SU-DHL-6 (cell line): ENCODE data around the gene DYNC2H1.

Experiments used
- H2AFZ ChIP-seq: fragments of 200-600 bp; sonication (generic); 2 replicates; pipeline ENCODE4 v1.6.1; 2014; ENCODE audit warnings: low read depth, mild to moderate bottlenecking, moderate library complexity, mixed read lengths, antibody characterized with exemption, low read length; ENCODE audit not compliant: severe bottlenecking
- H3F3A ChIP-seq: fragments of 200-600 bp; shearing (Covaris generic); 2 replicates; pipeline ENCODE4 v1.6.0; 2016; ENCODE audit warnings: antibody characterized with exemption, mild to moderate bottlenecking; ENCODE audit not compliant: insufficient read depth
- H3K27ac ChIP-seq: fragments of 200-600 bp; sonication (generic); 2 replicates; pipeline ENCODE4 v1.5.1; 2016; ENCODE audit warnings: low read depth, mild to moderate bottlenecking, low read length, moderate library complexity, mixed read lengths
- H3K27me3 ChIP-seq: fragments of 200-600 bp; sonication (generic), shearing (Covaris generic); 2 replicates; pipeline ENCODE4 v1.6.0; 2014; ENCODE audit warnings: mild to moderate bottlenecking, low read length
- H3K36me3 ChIP-seq: fragments of 200-600 bp; sonication (generic); 2 replicates; pipeline ENCODE4 v1.6.1; 2014; ENCODE audit warnings: mild to moderate bottlenecking, low read length, mixed read lengths
- H3K4me2 ChIP-seq: fragments of 300-600, 200-600 bp; shearing (Covaris generic), sonication (generic); 2 replicates; pipeline ENCODE4 v1.6.0; 2014; ENCODE audit warnings: low read length, low read depth, mild to moderate bottlenecking; ENCODE audit not compliant: poor library complexity, severe bottlenecking
- H3K4me3 ChIP-seq: fragments of 200-600 bp; sonication (generic); 2 replicates; pipeline ENCODE4 v1.5.1; 2014; ENCODE audit warnings: antibody characterized with exemption, low read length, mild to moderate bottlenecking, mixed read lengths; ENCODE audit not compliant: insufficient read depth, poor library complexity, severe bottlenecking
- H3K79me2 ChIP-seq: fragments of 200-600 bp; sonication (generic); 2 replicates; pipeline ENCODE4 v1.6.1; 2014; ENCODE audit warnings: mild to moderate bottlenecking, low read length, moderate library complexity; ENCODE audit not compliant: insufficient read depth
- H3K9ac ChIP-seq: fragments of 200-600 bp; sonication (generic); 2 replicates; pipeline ENCODE4 v1.7.0; 2014; ENCODE audit warnings: mild to moderate bottlenecking, low read length
- H3K9me2 ChIP-seq: fragments of 200-600 bp; sonication (generic); replicated peaks from 2 replicates; pipeline ENCODE4 v1.6.1; 2014; ENCODE audit warnings: low read length; ENCODE audit not compliant: insufficient read depth
- H3K9me3 ChIP-seq: fragments of 200-600 bp; sonication (generic); 2 replicates; pipeline ENCODE4 v1.6.1; 2014; ENCODE audit warnings: low read length, mixed read lengths; ENCODE audit not compliant: insufficient read depth
- H4K20me1 ChIP-seq: fragments of 200-600 bp; sonication (generic); 2 replicates; pipeline ENCODE4 v1.6.1; 2014; ENCODE audit warnings: low read depth, mild to moderate bottlenecking, antibody characterized with exemption, low read length, moderate library complexity, mixed read lengths
- EZH2phosphoT487 ChIP-seq: fragments of 200-600 bp; sonication (generic), shearing (Covaris generic); conservative IDR thresholded peaks from 2 replicates; pipeline ENCODE4 v1.6.1; 2018; ENCODE audit warnings: mild to moderate bottlenecking, antibody characterized with exemption, low read length, moderate library complexity, mixed read lengths
- TF ChIP-seq, protein P1 (sequence below): fragments of 200-600 bp; sonication (generic); IDR thresholded peaks from one replicate; pipeline ENCODE4 v1.5.1; 2017; ENCODE audit warnings: antibody characterized with exemption, mild to moderate bottlenecking, low read length, moderate library complexity; ENCODE audit not compliant: insufficient read depth, poor library complexity, severe bottlenecking

The DYNC2H1 gene

DNA sequence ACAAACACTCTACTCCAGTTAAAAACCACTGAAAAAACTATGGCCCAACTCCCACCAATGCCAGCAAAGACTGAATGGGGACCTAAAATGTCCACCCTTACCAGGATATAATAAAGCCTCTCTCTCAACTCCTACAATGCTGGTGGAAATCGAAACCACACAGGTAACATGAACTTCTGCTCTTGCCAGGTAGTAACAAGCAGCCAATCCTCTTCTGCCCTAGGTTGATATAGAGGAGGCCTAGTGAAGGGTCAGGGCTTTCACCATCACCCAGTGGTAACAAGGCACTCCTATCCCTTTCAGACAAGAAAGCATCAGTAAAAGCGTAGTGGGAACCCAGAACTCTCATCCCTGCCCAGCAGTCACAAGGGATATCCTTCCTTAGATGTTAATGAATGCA is 39.9 kb upstream of the DYNC2H1 start:
- H3K27me3 ChIP-seq = no peaks in the 10 kb centered on the region
- H3K36me3 ChIP-seq = peaks cover 49% of the 10 kb centered on the region
- H2AFZ ChIP-seq = no peak overlapping the region
- H3K27ac ChIP-seq = no peak overlapping the region
- H3K9me3 ChIP-seq = no peaks in the 10 kb centered on the region
- peaks cover 4% of the 10 kb centered on the region; the same call in 1 of the 2 replicates for H3F3A ChIP-seq
- no peak overlapping the region for H3K4me3 ChIP-seq
- H3K4me2 ChIP-seq = no peak overlapping the region
- H3K9ac ChIP-seq = no peak overlapping the region
- peaks cover 22% of the 10 kb centered on the region for H4K20me1 ChIP-seq
- H3K79me2 ChIP-seq = peaks cover 51% of the 10 kb centered on the region
- no peak for TF ChIP-seq EZH2phosphoT487
- TF ChIP-seq, protein P1, sequence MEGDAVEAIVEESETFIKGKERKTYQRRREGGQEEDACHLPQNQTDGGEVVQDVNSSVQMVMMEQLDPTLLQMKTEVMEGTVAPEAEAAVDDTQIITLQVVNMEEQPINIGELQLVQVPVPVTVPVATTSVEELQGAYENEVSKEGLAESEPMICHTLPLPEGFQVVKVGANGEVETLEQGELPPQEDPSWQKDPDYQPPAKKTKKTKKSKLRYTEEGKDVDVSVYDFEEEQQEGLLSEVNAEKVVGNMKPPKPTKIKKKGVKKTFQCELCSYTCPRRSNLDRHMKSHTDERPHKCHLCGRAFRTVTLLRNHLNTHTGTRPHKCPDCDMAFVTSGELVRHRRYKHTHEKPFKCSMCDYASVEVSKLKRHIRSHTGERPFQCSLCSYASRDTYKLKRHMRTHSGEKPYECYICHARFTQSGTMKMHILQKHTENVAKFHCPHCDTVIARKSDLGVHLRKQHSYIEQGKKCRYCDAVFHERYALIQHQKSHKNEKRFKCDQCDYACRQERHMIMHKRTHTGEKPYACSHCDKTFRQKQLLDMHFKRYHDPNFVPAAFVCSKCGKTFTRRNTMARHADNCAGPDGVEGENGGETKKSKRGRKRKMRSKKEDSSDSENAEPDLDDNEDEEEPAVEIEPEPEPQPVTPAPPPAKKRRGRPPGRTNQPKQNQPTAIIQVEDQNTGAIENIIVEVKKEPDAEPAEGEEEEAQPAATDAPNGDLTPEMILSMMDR = no peak
- H3K9me2 ChIP-seq = no peaks in the 10 kb centered on the region

DNA sequence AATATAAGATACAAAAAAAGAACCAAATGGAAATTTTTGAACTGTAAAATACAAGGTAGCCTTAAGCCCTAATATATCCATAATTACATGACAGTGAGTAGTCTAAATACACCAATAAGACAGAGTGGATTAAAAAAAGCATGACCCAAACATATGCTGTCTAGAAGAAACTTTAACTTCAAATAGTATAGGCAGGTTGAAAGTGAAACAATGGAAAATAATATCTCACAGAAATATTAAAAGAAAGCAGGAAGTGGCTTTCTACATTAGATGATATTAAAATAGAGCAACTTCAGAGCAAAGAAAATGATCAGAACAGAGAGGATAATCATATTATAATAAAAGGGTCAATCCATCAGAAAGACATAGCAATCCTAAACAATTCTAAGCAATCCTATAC is 39.1 kb upstream of the DYNC2H1 start:
- Histone ChIP-seq H4K20me1 (peaks cover 22% of the 10 kb centered on the region), H3F3A (peaks cover 4% of the 10 kb centered on the region; the same call in 1 of the 2 replicates), H3K9ac (no peak overlapping the region), H2AFZ (no peak overlapping the region), H3K9me3 (no peaks in the 10 kb centered on the region), H3K9me2 (no peaks in the 10 kb centered on the region), H3K79me2 (peaks cover 51% of the 10 kb centered on the region), H3K36me3 (peaks cover 44% of the 10 kb centered on the region), H3K27ac (peak overlapping the region; percentile 34; the same call in 1 of the 2 replicates), H3K27me3 (no peaks in the 10 kb centered on the region), H3K4me2 (peak overlapping the region; percentile 53), H3K4me3 (no peak overlapping the region)
- no peak for TF ChIP-seq EZH2phosphoT487
- TF ChIP-seq, protein P1 = no peak

DNA sequence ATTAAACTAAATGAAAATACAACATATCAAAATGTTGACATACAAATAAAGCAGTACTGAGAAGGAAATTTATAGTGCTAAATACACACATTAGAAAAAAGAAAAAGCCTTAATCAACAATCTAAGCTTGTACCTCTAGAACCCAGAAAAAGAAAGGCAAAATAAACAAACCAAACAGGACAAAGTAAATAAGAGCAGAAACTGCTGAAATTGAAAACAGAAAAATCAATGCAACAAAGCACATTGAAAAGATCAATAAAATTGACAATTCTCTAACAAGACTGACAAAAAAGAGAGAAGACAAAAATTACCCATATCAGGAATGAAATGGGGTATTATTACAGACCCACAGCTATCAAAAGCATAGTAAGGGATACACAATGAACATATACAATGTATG is 38.2 kb upstream of the DYNC2H1 start:
- Histone ChIP-seq H3K27ac (peak overlapping the region; percentile 34; the same call in 1 of the 2 replicates), H2AFZ (no peak overlapping the region), H3K9me2 (no peaks in the 10 kb centered on the region), H3K4me3 (no peak overlapping the region), H3K36me3 (peaks cover 37% of the 10 kb centered on the region), H3K9me3 (no peaks in the 10 kb centered on the region), H3K27me3 (no peaks in the 10 kb centered on the region), H4K20me1 (peaks cover 22% of the 10 kb centered on the region), H3F3A (peaks cover 7% of the 10 kb centered on the region; the same call in 1 of the 2 replicates), H3K79me2 (peaks cover 54% of the 10 kb centered on the region), H3K9ac (no peak overlapping the region), H3K4me2 (peak overlapping the region; percentile 53)
- TF ChIP-seq, protein P1 = no peak
- TF ChIP-seq EZH2phosphoT487 = no peak
